PFSK-1 (cell line): ENCODE measurements around the gene CD79B. TPM values are rescaled to one million over a fixed set of nuclear protein-coding genes. Genes with fewer than 3 reads are reported as not detected.

Experiments used
- FOXP2 ChIP-seq: optimal IDR thresholded peaks from 2 replicates; pipeline ENCODE3; 2011; ENCODE audit warnings: borderline replicate concordance, control low read depth, inconsistent platforms; ENCODE audit not compliant: insufficient read depth; ENCODE audit errors: extremely low read length, extremely low read depth
- POLR2AphosphoS5 ChIP-seq: IDR thresholded peaks from 2 replicates; pipeline ENCODE4 v1.6.1; 2012; ENCODE audit warnings: low read depth, mild to moderate bottlenecking, control low read depth, low read length, moderate library complexity
- REST ChIP-seq, 2 experiments: IDR thresholded peaks; 2 replicates each; pipeline versions ENCODE4 v1.6.1 to v1.8.0; 2011 to 2012; ENCODE audit warnings: low read depth in 2 of 2, low read length in 2 of 2, control low read depth in 1 of 2, inconsistent platforms in 1 of 2, mild to moderate bottlenecking in 1 of 2, moderate library complexity in 1 of 2; ENCODE audit not compliant: insufficient read depth in 1 of 2
- SIN3A ChIP-seq: IDR thresholded peaks from 2 replicates; pipeline ENCODE4 v1.6.1; 2012; ENCODE audit warnings: mild to moderate bottlenecking, low read length, moderate library complexity, borderline replicate concordance; ENCODE audit not compliant: insufficient read depth
- TAF1 ChIP-seq: IDR thresholded peaks from 2 replicates; pipeline ENCODE4 v1.6.1; 2012; ENCODE audit warnings: low read length, control low read depth, borderline replicate concordance; ENCODE audit not compliant: insufficient read depth
- polyA plus RNA-seq: library from polyadenylated mRNA; unstranded; fragments of >200 nt; gene quantifications from one replicate; pipeline ENCODE4 v1.2.1, GENCODE V29; 2012; ENCODE audit warnings: low read depth, missing spikeins; ENCODE audit not compliant: insufficient read length

Gene CD79B
- polyA plus RNA-seq = 4.2 TPM

GRCh38 chr17:63931981-63932561 is at the start of gene CD79B:
Gene CD79B, minus strand, starts transcription at chr17:63932331. Its CDS starts 70 bp downstream, at chr17:63932261.
- TF ChIP-seq POLR2AphosphoS5 = no peak
- TF ChIP-seq TAF1 = no peak
- TF ChIP-seq FOXP2 = no peak
- no peak for TF ChIP-seq REST (IDR thresholded peaks at IDR 0.05; ENCODE audit: insufficient read depth in 1 of 2, low read depth in 2 of 2, low read length in 2 of 2)
- no peak for TF ChIP-seq SIN3A

- TF ChIP-seq POLR2AphosphoS5 = no peak
- no peak for TF ChIP-seq SIN3A
- no peak for TF ChIP-seq REST (IDR thresholded peaks at IDR 0.05; ENCODE audit: insufficient read depth in 1 of 2, low read depth in 2 of 2, low read length in 2 of 2)
- TF ChIP-seq TAF1 = no peak
- no peak for TF ChIP-seq FOXP2
These were observed 46.4 kb upstream of the CD79B start for GRCh38 chr17:63978272-63979200.

- TF ChIP-seq POLR2AphosphoS5 (no peak), TAF1 (no peak), SIN3A (no peak), REST (IDR thresholded peaks at IDR 0.05; ENCODE audit: insufficient read depth in 1 of 2, low read depth in 2 of 2, low read length in 2 of 2) (no peak), FOXP2 (no peak)
These were observed 44.6 kb upstream of the CD79B start for GRCh38 chr17:63976702-63977101.

- TF ChIP-seq SIN3A (no peak), POLR2AphosphoS5 (no peak)
These were observed 43.5 kb upstream of the CD79B start for GRCh38 chr17:63975541-63976092.

GRCh38 chr17:63974594-63975192 is 42.6 kb upstream of the CD79B start:
- TF ChIP-seq REST (IDR thresholded peaks at IDR 0.05; ENCODE audit: insufficient read depth in 1 of 2, low read depth in 2 of 2, low read length in 2 of 2) = no peak
- no peak for TF ChIP-seq POLR2AphosphoS5
- TF ChIP-seq SIN3A = no peak
- no peak for TF ChIP-seq FOXP2
- TF ChIP-seq TAF1 = no peak
